Measurements from ENCODE around the gene PELI2. TPM values are rescaled to one million over a fixed set of nuclear protein-coding genes. Genes with fewer than 3 reads are reported as not detected.

Gene PELI2
- total RNA-seq = 3.0 and 5.2 TPM in 2 replicates

GRCh38 chr14:56117765-56118610 is at the start of gene PELI2:
TSS of gene PELI2 (plus strand) at chr14:56118411. CDS start at chr14:56118661, 250 bp downstream.
- peak; percentile 14 for TF ChIP-seq CTCF (IDR thresholded peaks at IDR 0.05; ENCODE audit: insufficient read depth, low read depth, low read length)
- peak within 1 kb of the TSS; percentile 74 for H3K4me3 ChIP-seq (ENCODE audit: low read depth, low read length)
- DNase-seq (ENCODE audit: low read depth) = peak; percentile 76

GRCh38 chr14:56073799-56074198 is 44.4 kb upstream of the PELI2 start:
- no peak for DNase-seq (ENCODE audit: low read depth)
- TF ChIP-seq CTCF (IDR thresholded peaks at IDR 0.05; ENCODE audit: insufficient read depth, low read depth, low read length) = no peak
- H3K4me3 ChIP-seq (ENCODE audit: low read depth, low read length) = no peak overlapping the region

- TF ChIP-seq CTCF (IDR thresholded peaks at IDR 0.05; ENCODE audit: insufficient read depth, low read depth, low read length) = no peak
- no peak for DNase-seq (ENCODE audit: low read depth)
- H3K4me3 ChIP-seq (ENCODE audit: low read depth, low read length) = no peak overlapping the region
These were observed 42.9 kb upstream of the PELI2 start for GRCh38 chr14:56075301-56075700.

- TF ChIP-seq CTCF (IDR thresholded peaks at IDR 0.05; ENCODE audit: insufficient read depth, low read depth, low read length) = no peak
- H3K4me3 ChIP-seq (ENCODE audit: low read depth, low read length) = no peak overlapping the region
- no peak for DNase-seq (ENCODE audit: low read depth)
These were observed 37.1 kb upstream of the PELI2 start for GRCh38 chr14:56081139-56081538.

- DNase-seq (ENCODE audit: low read depth) = no peak
- no peak overlapping the region for H3K4me3 ChIP-seq (ENCODE audit: low read depth, low read length)
- no peak for TF ChIP-seq CTCF (IDR thresholded peaks at IDR 0.05; ENCODE audit: insufficient read depth, low read depth, low read length)
These were observed 35.3 kb upstream of the PELI2 start for GRCh38 chr14:56082880-56083279.

GRCh38 chr14:56085471-56085870 is 32.7 kb upstream of the PELI2 start:
- DNase-seq (ENCODE audit: low read depth) = no peak
- no peak for TF ChIP-seq CTCF (IDR thresholded peaks at IDR 0.05; ENCODE audit: insufficient read depth, low read depth, low read length)
- H3K4me3 ChIP-seq (ENCODE audit: low read depth, low read length) = no peak overlapping the region

Measured in fibroblast of villous mesenchyme (primary cell).